ENCODE measurements around the gene POLD2. TPM values are rescaled to one million over a fixed set of nuclear protein-coding genes. Genes with fewer than 3 reads are reported as not detected.

POLD2 gene
- total and polyA plus RNA-seq, 2 donors (not counting 3 experiments of a cell fraction or from before 2014, with no cell fraction given): 96.5 to 122 TPM

GRCh38 chr7:44080686-44081265 is 42.6 kb downstream of the POLD2 start:
- POLR2A ChIA-PET: no interaction called here
- H2AFZ ChIP-seq (ENCODE audit: low read depth, low read length): no peak overlapping the region
- H3K9me1 ChIP-seq (replicated peaks; ENCODE audit: control insufficient read depth, extremely low read depth, insufficient read depth, low read length): no peaks in the 10 kb centered on the region
- intact Hi-C loops (cut with micrococcal nuclease) (no loop called here), dilution Hi-C loops (cut with MboI; ENCODE audit: extremely low pct_ligation_motif_present, low sequenced_read_pairs) (no loop called here)
- no TSS peak for BruUV-seq (replicated peaks)
- CTCF ChIA-PET: interaction anchor here (0.7 to 1.8 kb wide), 3 partner anchors 8 to 44 kb away, joined by 3 to 8 read pairs (median 4); no protein-coding TSS in a partner anchor
- no peak overlapping the region for H3K9ac ChIP-seq (replicated peaks; ENCODE audit: extremely low read depth, insufficient read depth, low read length)
- no peak overlapping the region for H3K4me2 ChIP-seq (ENCODE audit: insufficient read depth, low read length)
- no peak for FAIRE-seq
- no peaks in the 10 kb centered on the region for H3K9me3 ChIP-seq (replicated peaks; ENCODE audit: control insufficient read depth, insufficient read depth, low read length)
- no peaks in the 10 kb centered on the region for H3K27me3 ChIP-seq (ENCODE audit: control insufficient read depth in 2 of 2, insufficient read depth in 2 of 2, low read length in 2 of 2)
- H3K36me3 ChIP-seq (ENCODE audit: control insufficient read depth in 2 of 2, extremely low read depth in 1 of 2, insufficient read depth in 2 of 2, low read length in 2 of 2): peaks cover 0 to 18% of the 10 kb centered on the region in 2 experiments
- DNase-seq (ENCODE audit: low read depth, low spot score): no peak
- peaks cover 4% of the 10 kb centered on the region for H3K4me1 ChIP-seq (ENCODE audit: control insufficient read depth, extremely low read depth, insufficient read depth, low read length)
- H4K20me1 ChIP-seq (replicated peaks; ENCODE audit: control insufficient read depth, extremely low read depth, insufficient read depth, low read length): no peaks in the 10 kb centered on the region
- no peaks in the 10 kb centered on the region for H3K79me2 ChIP-seq (ENCODE audit: control insufficient read depth, insufficient read depth, low read length)
- H3K4me3 ChIP-seq (replicated peaks in 1 of 3; ENCODE audit: insufficient read depth in 1 of 3, low read depth in 1 of 3, low read length in 3 of 3): no peak overlapping the region
- no peak for TF ChIP-seq JUN (IDR thresholded peaks at IDR 0.05; ENCODE audit: borderline replicate concordance, insufficient read depth, insufficient read length, low read depth)
- no peak for TF ChIP-seq POLR2A (IDR thresholded peaks at IDR 0.05; ENCODE audit: low read depth, low read length)
- TF ChIP-seq MYC (IDR thresholded peaks at IDR 0.05; ENCODE audit: low read depth, low read length): no peak
- TF ChIP-seq POLR2AphosphoS5 (IDR thresholded peaks at IDR 0.05; ENCODE audit: insufficient read depth, low read depth, low read length): no peak
- TF ChIP-seq CTCF (IDR thresholded peaks at IDR 0.05; ENCODE audit: extremely low read depth in 1 of 2, insufficient read depth in 1 of 2, low read depth in 1 of 2, low read length in 2 of 2): no peak
- no peak for TF ChIP-seq GATA2 (IDR thresholded peaks at IDR 0.05; ENCODE audit: insufficient read depth, insufficient read length, low read depth, low read length)
- no peak for TF ChIP-seq FOS (IDR thresholded peaks at IDR 0.05; ENCODE audit: borderline replicate concordance, insufficient read depth, low read length)
- TF ChIP-seq, protein P1, sequence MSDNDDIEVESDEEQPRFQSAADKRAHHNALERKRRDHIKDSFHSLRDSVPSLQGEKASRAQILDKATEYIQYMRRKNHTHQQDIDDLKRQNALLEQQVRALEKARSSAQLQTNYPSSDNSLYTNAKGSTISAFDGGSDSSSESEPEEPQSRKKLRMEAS (IDR thresholded peaks at IDR 0.05; ENCODE audit: insufficient read depth, insufficient read length): no peak
- TF ChIP-seq EZH2 (IDR thresholded peaks at IDR 0.05; ENCODE audit: borderline replicate concordance, low read depth, low read length, severe bottlenecking): no peak
- no peak overlapping the region for H3K27ac ChIP-seq (ENCODE audit: insufficient read depth, low read depth, low read length)
